Left lung (tissue), 10 donors: Measurements from ENCODE around the gene GNL3. TPM values are rescaled to one million over a fixed set of nuclear protein-coding genes. Genes with fewer than 3 reads are reported as not detected.

Experiments
- ATAC-seq: fragments of 200-7000 bp; cut with Tn5 transposase; one replicate; pipeline ENCODE4 v1.9.1; 2020; ENCODE audit warnings: moderate library complexity
- DNase-seq, 4 donors: peaks; one replicate each; pipeline ENCODE4 v3.0.0-alpha.2; 2013 to 2020
- H3K27ac ChIP-seq, 2 donors: fragments of 200-600 bp; sonication (generic) in 1 of 2; one replicate each; pipeline versions ENCODE4 v1.5.0 to v1.8.0; 2020 to 2021
- H3K27me3 ChIP-seq, 2 donors: fragments of 200-600 bp; sonication (generic) in 1 of 2; one replicate each; pipeline versions ENCODE4 v1.5.0 to v1.8.0; 2020 to 2021
- H3K36me3 ChIP-seq, 2 donors: fragments of 200-600 bp; sonication (generic) in 1 of 2; one replicate each; pipeline versions ENCODE4 v1.5.0 to v1.8.0; 2020 to 2021
- H3K4me1 ChIP-seq, 2 donors: fragments of 200-600 bp; one replicate each; pipeline ENCODE4 v1.8.0; 2021
- H3K4me3 ChIP-seq, 2 donors: fragments of 200-600 bp; sonication (generic) in 1 of 2; one replicate each; pipeline versions ENCODE4 v1.5.0 to v1.8.0; 2020 to 2021; ENCODE audit warnings: mild to moderate bottlenecking in 1 of 2
- H3K9me3 ChIP-seq, 2 donors: fragments of 200-600 bp; sonication (generic) in 1 of 2; one replicate each; pipeline versions ENCODE4 v1.5.0 to v1.8.0; 2020 to 2021
- intact Hi-C, 2 donors: fragments of 100-400 bp; cut with DNase I; formaldehyde crosslinking; loops; one replicate each; pipeline versions ENCODE4 v1.11.2 to v1.14.2; 2022
- polyA plus RNA-seq, 6 donors: library from polyadenylated mRNA; unstranded; fragments of 120-200 nt; gene quantifications; one replicate each; pipeline ENCODE4 v1.2.1, GENCODE V29; 2013; ENCODE audit not compliant: insufficient read length in 6 of 6
- total RNA-seq, 2 donors: library from RNA; stranded (reverse); fragmentation: NEBNext Ultra II Directional; extraction: Animal tissue kit (Norgen Biotek cat#: 25700); gene quantifications; one replicate each; pipeline ENCODE4 v1.2.1, GENCODE V29; 2021
- TF ChIP-seq, protein P1 (sequence below), 2 donors: fragments of 200-600 bp; sonication (generic) in 1 of 2; IDR thresholded peaks; one replicate each; pipeline versions ENCODE4 v1.5.0 to v1.8.0; 2021; ENCODE audit warnings: antibody characterized with exemption in 2 of 2
- donor health status: DM: no; HTN: yes; CAD: no.
- donor health status: DM: no; HTN: no; CAD: no.

Gene GNL3
- total and polyA plus RNA-seq, 8 donors = 44.5 to 127 (median 101) TPM

DNA sequence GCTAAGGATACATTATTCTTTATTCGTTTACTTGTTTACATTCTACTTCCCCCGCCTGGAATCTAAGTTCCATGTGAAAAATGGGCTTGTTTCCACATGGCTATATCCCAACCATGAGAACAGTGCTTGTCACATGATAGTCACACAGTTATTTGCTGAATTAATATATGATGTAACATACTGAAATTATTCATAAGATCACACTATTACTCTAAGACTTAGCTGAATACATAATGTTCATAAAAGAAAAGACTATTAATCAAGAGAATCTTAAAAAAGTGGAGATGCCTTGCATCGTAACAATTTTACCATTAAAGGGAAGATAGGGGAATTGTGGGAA, 6.7 kb upstream of the GNL3 start:
- ATAC-seq (no peak), DNase-seq (no peak)
- H3K4me1 ChIP-seq = peaks cover 22 to 53% of the 10 kb centered on the region in 2 donors
- intact Hi-C loops = no loop called here
- no peak overlapping the region for H3K4me3 ChIP-seq
- H3K27me3 ChIP-seq = no peaks in the 10 kb centered on the region
- TF ChIP-seq, protein P1, sequence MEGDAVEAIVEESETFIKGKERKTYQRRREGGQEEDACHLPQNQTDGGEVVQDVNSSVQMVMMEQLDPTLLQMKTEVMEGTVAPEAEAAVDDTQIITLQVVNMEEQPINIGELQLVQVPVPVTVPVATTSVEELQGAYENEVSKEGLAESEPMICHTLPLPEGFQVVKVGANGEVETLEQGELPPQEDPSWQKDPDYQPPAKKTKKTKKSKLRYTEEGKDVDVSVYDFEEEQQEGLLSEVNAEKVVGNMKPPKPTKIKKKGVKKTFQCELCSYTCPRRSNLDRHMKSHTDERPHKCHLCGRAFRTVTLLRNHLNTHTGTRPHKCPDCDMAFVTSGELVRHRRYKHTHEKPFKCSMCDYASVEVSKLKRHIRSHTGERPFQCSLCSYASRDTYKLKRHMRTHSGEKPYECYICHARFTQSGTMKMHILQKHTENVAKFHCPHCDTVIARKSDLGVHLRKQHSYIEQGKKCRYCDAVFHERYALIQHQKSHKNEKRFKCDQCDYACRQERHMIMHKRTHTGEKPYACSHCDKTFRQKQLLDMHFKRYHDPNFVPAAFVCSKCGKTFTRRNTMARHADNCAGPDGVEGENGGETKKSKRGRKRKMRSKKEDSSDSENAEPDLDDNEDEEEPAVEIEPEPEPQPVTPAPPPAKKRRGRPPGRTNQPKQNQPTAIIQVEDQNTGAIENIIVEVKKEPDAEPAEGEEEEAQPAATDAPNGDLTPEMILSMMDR (IDR thresholded peaks at IDR 0.05) = no peak
- H3K9me3 ChIP-seq = no peaks in the 10 kb centered on the region
- peaks cover 0 to 60% of the 10 kb centered on the region in 2 donors for H3K36me3 ChIP-seq
- peak overlapping the region; percentile 30 to 48 for H3K27ac ChIP-seq

DNA sequence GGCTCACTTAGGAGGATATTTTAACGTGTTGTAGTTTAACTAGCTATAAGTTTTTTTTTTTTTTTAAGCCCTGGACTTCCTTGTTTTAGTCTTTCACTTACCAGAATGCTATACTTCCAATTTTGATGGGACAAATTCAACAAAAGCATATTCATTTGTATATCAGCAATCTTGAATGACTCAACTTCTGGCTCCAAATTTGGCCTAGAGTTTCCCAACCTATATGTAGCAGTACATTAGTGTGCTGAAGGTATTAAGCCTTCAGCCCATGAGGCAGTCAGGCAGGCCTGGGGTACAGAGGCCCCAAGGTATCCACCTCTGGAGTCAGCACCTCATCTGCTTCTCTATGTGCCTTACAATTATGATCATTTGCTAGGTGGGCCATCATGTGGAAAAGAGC, 6.0 kb upstream of the GNL3 start:
- peaks cover 0 to 54% of the 10 kb centered on the region in 2 donors for H3K36me3 ChIP-seq
- H3K27me3 ChIP-seq = no peaks in the 10 kb centered on the region
- peaks cover 29 to 60% of the 10 kb centered on the region in 2 donors for H3K4me1 ChIP-seq
- H3K9me3 ChIP-seq = no peaks in the 10 kb centered on the region
- ATAC-seq (no peak), DNase-seq (no peak)
- TF ChIP-seq, protein P1 (IDR thresholded peaks at IDR 0.05) = no peak
- H3K4me3 ChIP-seq = no peak overlapping the region
- intact Hi-C loops = no loop called here
- peak overlapping the region; percentile 30 to 48 for H3K27ac ChIP-seq

DNA sequence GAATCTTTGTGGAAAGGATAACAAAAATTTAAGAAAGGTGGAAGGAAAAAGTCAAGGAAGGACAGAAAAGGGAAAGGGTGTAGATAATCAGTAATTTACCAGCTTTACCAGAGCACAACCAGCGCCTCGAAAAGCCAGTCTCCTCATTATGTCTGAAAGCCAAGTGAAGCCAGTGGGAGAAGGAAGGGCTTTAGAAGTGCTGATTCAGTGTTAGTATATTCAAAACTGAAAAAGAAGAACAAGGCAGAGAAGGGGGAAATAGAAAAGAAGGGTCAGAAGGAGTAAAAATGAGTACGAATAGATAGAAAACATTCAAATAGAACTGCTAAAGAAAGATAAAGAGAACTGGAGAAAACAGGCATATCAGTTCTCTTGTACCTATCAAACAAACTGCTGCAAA, 4.2 kb upstream of the GNL3 start:
- DNase-seq (no peak), ATAC-seq (no peak)
- TF ChIP-seq, protein P1 (IDR thresholded peaks at IDR 0.05) = no peak
- no peaks in the 10 kb centered on the region for H3K9me3 ChIP-seq
- no peaks in the 10 kb centered on the region for H3K27me3 ChIP-seq
- H3K4me1 ChIP-seq = peaks cover 29 to 70% of the 10 kb centered on the region in 2 donors
- intact Hi-C loops = no loop called here
- peak overlapping the region in 1 of 2 donors; percentile 0 for H3K4me3 ChIP-seq
- peak overlapping the region; percentile 44 to 81 for H3K27ac ChIP-seq
- peaks cover 0 to 39% of the 10 kb centered on the region in 2 donors for H3K36me3 ChIP-seq

DNA sequence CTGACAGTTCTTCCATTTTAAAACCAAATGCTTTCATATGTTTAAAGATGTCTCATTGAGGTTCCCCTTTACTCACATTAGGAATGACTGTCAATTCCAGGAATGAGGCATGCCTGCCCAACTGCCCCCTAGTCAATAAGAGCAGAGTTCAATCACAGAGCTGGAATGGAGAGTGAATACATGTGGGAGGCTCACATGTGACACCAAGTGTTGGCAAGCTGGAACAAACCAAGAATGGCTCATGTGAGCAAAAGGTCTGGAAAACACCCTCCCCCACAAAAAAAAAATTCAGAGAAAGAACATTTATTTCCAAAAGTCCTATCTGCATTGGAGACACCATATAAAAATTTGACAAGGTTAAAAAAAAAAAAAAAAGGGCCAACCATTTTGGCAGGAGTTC, 3.8 kb upstream of the GNL3 start:
- peak overlapping the region; percentile 44 to 81 for H3K27ac ChIP-seq
- peak overlapping the region in 1 of 2 donors; percentile 0 for H3K4me3 ChIP-seq
- no peaks in the 10 kb centered on the region for H3K27me3 ChIP-seq
- peaks cover 0 to 35% of the 10 kb centered on the region in 2 donors for H3K36me3 ChIP-seq
- DNase-seq (peak in 1 of 4 donors; percentile 37), ATAC-seq (no peak)
- intact Hi-C loops = no loop called here
- peaks cover 33 to 74% of the 10 kb centered on the region in 2 donors for H3K4me1 ChIP-seq
- TF ChIP-seq, protein P1 (IDR thresholded peaks at IDR 0.05) = no peak
- no peaks in the 10 kb centered on the region for H3K9me3 ChIP-seq

DNA sequence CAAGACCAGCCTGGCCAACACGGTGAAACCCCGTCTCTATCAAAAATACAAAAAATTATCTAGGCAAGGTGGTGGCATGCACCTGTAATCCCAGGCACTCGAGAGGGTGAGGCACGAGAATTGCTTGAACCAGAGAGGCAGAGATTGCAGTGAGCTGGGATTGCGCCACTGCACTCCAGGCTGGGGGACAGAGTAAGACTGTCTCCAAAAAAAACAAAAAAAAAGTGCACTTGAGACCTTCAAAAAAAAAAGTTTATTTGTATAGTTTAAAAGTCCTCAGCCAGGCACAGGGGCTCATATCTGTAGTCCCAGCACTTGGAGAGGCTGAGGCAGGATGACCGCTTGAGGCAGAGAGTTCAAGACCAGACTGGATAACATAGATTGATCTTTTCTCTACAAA, 2.2 kb upstream of the GNL3 start:
- Histone ChIP-seq H3K4me1 (peaks cover 36 to 89% of the 10 kb centered on the region in 2 donors), H3K27me3 (no peaks in the 10 kb centered on the region), H3K9me3 (no peaks in the 10 kb centered on the region), H3K27ac (peak overlapping the region in 1 of 2 donors; percentile 44), H3K4me3 (no peak overlapping the region), H3K36me3 (peaks cover 0 to 35% of the 10 kb centered on the region in 2 donors)
- TF ChIP-seq, protein P1 (IDR thresholded peaks at IDR 0.05) = no peak
- intact Hi-C loops = no loop called here
- ATAC-seq (peak; percentile 6), DNase-seq (peak in 1 of 4 donors; percentile 75)
